IMR-90 (cell line): ENCODE data around the gene CYTH4.
"Not testable (repeated sequence)": the region's sequence is repeated elsewhere in the genome, so short reads cannot be mapped to it uniquely, and the experiment has no call there.

Experiments
- BHLHE40 ChIP-seq: fragments of 150-350 bp; IDR thresholded peaks from 2 replicates; pipeline ENCODE4 v1.6.1; 2016; ENCODE audit warnings: mild to moderate bottlenecking, low read depth, low read length
- CEBPB ChIP-seq: IDR thresholded peaks from 2 replicates; pipeline ENCODE4 v1.6.1; 2012; ENCODE audit warnings: low read depth, low read length, improper control_type of control experiment
- CHD1 ChIP-seq: IDR thresholded peaks from 2 replicates; pipeline ENCODE4 v1.6.1; 2012; ENCODE audit warnings: low read depth, low read length, improper control_type of control experiment
- MAZ ChIP-seq: IDR thresholded peaks from 2 replicates; pipeline ENCODE4 v1.6.1; 2012; ENCODE audit warnings: low read depth, mild to moderate bottlenecking, low read length, improper control_type of control experiment, moderate library complexity, borderline replicate concordance
- MXI1 ChIP-seq: IDR thresholded peaks from 2 replicates; pipeline ENCODE4 v1.6.1; 2012; ENCODE audit warnings: low read depth, mild to moderate bottlenecking, low read length, moderate library complexity, borderline replicate concordance
- POLR2A ChIP-seq: IDR thresholded peaks from 2 replicates; pipeline ENCODE4 v1.6.1; 2012; ENCODE audit warnings: mild to moderate bottlenecking, low read depth, low read length
- RAD21 ChIP-seq: IDR thresholded peaks from 2 replicates; pipeline ENCODE4 v1.6.1; 2012; ENCODE audit warnings: low read length, improper control_type of control experiment
- RCOR1 ChIP-seq: IDR thresholded peaks from 2 replicates; pipeline ENCODE4 v1.6.1; 2012; ENCODE audit warnings: mild to moderate bottlenecking, low read length, improper control_type of control experiment; ENCODE audit not compliant: insufficient replicate concordance
- RFX5 ChIP-seq: IDR thresholded peaks from 2 replicates; pipeline ENCODE4 v1.8.0; 2012; ENCODE audit warnings: low read depth, mild to moderate bottlenecking, low read length, moderate library complexity
- SMC3 ChIP-seq: fragments of 150-350 bp; IDR thresholded peaks from 2 replicates; pipeline ENCODE4 v1.6.1; 2016; ENCODE audit warnings: low read depth, mild to moderate bottlenecking, antibody characterized with exemption, low read length, moderate library complexity
- TF ChIP-seq, protein P1 (sequence below): conservative IDR thresholded peaks from 2 replicates; pipeline ENCODE4 v1.5.1; 2012; ENCODE audit warnings: mild to moderate bottlenecking, low read depth, low read length, improper control_type of control experiment
- TF ChIP-seq, protein P2 (sequence below): fragments of 150-350 bp; IDR thresholded peaks from 2 replicates; pipeline ENCODE4 v1.6.1; 2017; ENCODE audit warnings: mild to moderate bottlenecking, antibody characterized with exemption, low read length, low read depth

DNA sequence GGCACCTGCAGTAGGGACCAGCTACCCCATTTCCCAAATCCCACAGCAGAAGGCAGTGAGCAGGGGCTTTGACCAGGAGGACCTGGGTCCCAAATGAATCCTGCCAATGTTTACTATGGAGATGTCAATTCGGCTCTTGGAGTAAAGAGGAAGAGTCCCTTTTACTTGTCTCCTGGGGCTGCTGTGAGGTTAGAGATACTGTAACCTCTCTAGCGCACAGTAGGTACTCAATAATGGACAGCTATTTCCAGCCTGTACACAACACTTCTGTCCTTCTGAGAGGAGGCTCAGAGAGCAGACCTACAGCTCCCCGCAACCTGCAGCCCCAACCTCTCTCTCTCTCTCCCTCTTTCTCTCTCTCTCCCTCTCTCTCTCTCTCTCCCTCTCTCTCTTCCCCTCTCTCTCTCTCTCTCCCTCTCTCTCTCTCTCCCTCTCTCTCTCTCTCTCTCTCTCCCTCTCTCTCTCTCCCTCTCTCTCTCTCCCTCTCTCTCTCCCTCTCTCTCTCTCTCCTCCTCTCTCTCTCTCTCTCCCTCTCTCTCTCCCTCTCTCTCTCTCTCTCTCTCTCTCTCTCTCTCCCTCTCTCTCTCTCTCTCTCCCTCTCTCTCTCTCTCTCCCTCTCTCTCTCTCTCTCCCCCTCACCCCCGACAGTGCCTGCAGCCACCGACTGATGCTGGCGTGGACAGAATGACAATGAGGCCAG, 46.4 kb downstream of the CYTH4 start:
- not testable (repeated sequence) for TF ChIP-seq CHD1, POLR2A, RFX5, CEBPB, MXI1, RCOR1, MAZ, SMC3, BHLHE40, RAD21
- TF ChIP-seq, protein P1, sequence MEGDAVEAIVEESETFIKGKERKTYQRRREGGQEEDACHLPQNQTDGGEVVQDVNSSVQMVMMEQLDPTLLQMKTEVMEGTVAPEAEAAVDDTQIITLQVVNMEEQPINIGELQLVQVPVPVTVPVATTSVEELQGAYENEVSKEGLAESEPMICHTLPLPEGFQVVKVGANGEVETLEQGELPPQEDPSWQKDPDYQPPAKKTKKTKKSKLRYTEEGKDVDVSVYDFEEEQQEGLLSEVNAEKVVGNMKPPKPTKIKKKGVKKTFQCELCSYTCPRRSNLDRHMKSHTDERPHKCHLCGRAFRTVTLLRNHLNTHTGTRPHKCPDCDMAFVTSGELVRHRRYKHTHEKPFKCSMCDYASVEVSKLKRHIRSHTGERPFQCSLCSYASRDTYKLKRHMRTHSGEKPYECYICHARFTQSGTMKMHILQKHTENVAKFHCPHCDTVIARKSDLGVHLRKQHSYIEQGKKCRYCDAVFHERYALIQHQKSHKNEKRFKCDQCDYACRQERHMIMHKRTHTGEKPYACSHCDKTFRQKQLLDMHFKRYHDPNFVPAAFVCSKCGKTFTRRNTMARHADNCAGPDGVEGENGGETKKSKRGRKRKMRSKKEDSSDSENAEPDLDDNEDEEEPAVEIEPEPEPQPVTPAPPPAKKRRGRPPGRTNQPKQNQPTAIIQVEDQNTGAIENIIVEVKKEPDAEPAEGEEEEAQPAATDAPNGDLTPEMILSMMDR = not testable (repeated sequence)
- TF ChIP-seq, protein P2, sequence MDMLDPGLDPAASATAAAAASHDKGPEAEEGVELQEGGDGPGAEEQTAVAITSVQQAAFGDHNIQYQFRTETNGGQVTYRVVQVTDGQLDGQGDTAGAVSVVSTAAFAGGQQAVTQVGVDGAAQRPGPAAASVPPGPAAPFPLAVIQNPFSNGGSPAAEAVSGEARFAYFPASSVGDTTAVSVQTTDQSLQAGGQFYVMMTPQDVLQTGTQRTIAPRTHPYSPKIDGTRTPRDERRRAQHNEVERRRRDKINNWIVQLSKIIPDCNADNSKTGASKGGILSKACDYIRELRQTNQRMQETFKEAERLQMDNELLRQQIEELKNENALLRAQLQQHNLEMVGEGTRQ = not testable (repeated sequence)
